ENCODE data around the gene ARPP21.
"Not testable (repeated sequence)": the region's sequence is repeated elsewhere in the genome, so short reads cannot be mapped to it uniquely, and the experiment has no call there.

The ARPP21 gene

GRCh38 chr3:35780800-35781199 lies 141.5 kb downstream of the ARPP21 start:
- DNase-seq (ENCODE audit: low read depth in 2 of 2) = no peak

- no peak for DNase-seq (ENCODE audit: low read depth in 2 of 2)
Measured at GRCh38 chr3:35781558-35781957, 142.2 kb downstream of the ARPP21 start.

- DNase-seq (ENCODE audit: low read depth in 2 of 2) = no peak
Measured at GRCh38 chr3:35782355-35782754, 143.0 kb downstream of the ARPP21 start.

- DNase-seq (ENCODE audit: low read depth in 2 of 2) = no peak
Measured at GRCh38 chr3:35784169-35784568, 144.8 kb downstream of the ARPP21 start.

- no peak for DNase-seq (ENCODE audit: low read depth in 2 of 2)
Measured at GRCh38 chr3:35785234-35785888, 146.0 kb downstream of the ARPP21 start.

GRCh38 chr3:35787936-35788335 lies 148.6 kb downstream of the ARPP21 start:
- DNase-seq (ENCODE audit: low read depth in 2 of 2) = no peak

- DNase-seq (ENCODE audit: low read depth in 2 of 2) = no peak
Measured at GRCh38 chr3:35789042-35789831, 149.9 kb downstream of the ARPP21 start.

- no peak for DNase-seq (ENCODE audit: low read depth in 2 of 2)
Measured at GRCh38 chr3:35790764-35791163, 151.4 kb downstream of the ARPP21 start.

GRCh38 chr3:35793667-35794066 lies 154.3 kb downstream of the ARPP21 start:
- DNase-seq (ENCODE audit: low read depth in 2 of 2) = no peak

GRCh38 chr3:35800960-35801459 lies 161.7 kb downstream of the ARPP21 start:
- DNase-seq (ENCODE audit: low read depth in 2 of 2) = no peak

- DNase-seq (ENCODE audit: low read depth in 2 of 2) = no peak
Measured at GRCh38 chr3:35814531-35814930, 175.2 kb downstream of the ARPP21 start.

- DNase-seq (ENCODE audit: low read depth in 2 of 2) = not testable (repeated sequence)
Measured at GRCh38 chr3:35815796-35816195, 176.5 kb downstream of the ARPP21 start.

- DNase-seq (ENCODE audit: low read depth in 2 of 2) = no peak
Measured at GRCh38 chr3:35817216-35817615, 177.9 kb downstream of the ARPP21 start.

GRCh38 chr3:35832140-35832571 lies 192.8 kb downstream of the ARPP21 start:
- DNase-seq (ENCODE audit: low read depth in 2 of 2) = no peak

Measured in stimulated activated CD4-positive, alpha-beta T cell treated with anti-CD3 and anti-CD28 coated beads, Interleukin-15, amount 100 ng/mL, for 48 hours (primary cell).